Mucosa of gallbladder (tissue), 1 donor: ENCODE results near the gene PCDHGA2. TPM values are rescaled to one million over a fixed set of nuclear protein-coding genes. Genes with fewer than 3 reads are reported as not detected.
"Not testable (repeated sequence)": the region's sequence is repeated elsewhere in the genome, so short reads cannot be mapped to it uniquely, and the experiment has no call there.

Experiments
- DNase-seq: peaks from one replicate; pipeline ENCODE4 v3.0.0-alpha.2; 2020; ENCODE audit warnings: low spot score
- total RNA-seq: library from RNA; stranded (reverse); gene quantifications from one replicate; pipeline ENCODE4 v1.2.1, GENCODE V29; 2021
- donor health status: DM: no; HTN: no; CAD: no.

Gene PCDHGA2
- total RNA-seq, 1 donor from 2014 or later = 6.7 TPM

DNA sequence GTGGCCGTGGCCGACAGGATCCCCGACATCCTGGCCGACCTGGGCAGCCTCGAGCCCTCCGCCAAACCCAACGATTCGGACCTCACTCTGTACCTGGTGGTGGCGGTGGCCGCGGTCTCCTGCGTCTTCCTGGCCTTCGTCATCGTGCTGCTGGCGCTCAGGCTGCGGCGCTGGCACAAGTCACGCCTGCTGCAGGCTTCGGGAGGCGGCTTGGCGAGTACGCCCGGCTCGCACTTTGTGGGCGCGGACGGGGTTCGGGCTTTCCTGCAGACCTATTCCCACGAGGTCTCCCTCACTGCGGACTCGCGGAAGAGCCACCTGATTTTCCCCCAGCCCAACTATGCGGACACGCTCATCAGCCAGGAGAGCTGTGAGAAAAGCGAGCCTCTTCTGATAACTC is 7.5 kb downstream of the PCDHGA2 start:
- DNase-seq = not testable (repeated sequence)

DNA sequence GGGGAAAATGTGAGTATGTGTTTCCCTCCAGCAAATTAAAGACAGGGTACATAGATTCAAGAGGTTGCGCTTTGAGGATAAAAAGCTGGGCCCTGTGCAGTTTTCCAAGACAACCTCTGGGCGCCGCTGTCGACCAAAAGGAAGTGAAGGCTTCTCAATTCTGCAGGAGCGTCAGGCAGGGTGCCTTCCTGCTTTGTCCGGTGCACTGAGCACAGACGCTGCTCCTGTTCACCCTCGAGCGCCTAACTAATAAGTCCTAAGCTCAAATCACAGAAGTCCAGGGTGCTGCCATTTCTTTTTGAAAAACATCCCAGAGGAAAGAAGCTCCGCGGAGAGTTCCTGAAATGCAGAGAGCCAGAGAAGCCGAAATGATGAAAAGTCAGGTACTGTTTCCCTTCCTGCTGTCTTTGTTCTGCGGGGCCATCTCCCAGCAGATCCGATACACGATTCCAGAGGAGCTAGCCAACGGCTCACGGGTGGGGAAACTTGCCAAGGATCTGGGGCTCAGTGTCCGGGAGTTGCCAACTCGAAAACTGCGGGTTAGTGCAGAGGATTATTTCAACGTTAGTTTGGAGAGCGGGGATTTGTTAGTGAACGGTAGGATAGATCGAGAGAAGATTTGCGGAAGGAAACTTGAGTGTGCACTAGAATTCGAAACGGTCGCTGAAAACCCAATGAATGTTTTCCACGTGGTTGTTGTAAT is 11.5 kb downstream of the PCDHGA2 start, which contains the start of gene PCDHGB1:
PCDHGB1 (plus strand) TSS at position 183 of the 703 bp plus-strand sequence; CDS start at position 345, 162 bp downstream.
- DNase-seq = no peak

- DNase-seq = no peak
Observed at GRCh38 chr5:141351591-141351990, 13.0 kb downstream of the PCDHGA2 start.

DNA sequence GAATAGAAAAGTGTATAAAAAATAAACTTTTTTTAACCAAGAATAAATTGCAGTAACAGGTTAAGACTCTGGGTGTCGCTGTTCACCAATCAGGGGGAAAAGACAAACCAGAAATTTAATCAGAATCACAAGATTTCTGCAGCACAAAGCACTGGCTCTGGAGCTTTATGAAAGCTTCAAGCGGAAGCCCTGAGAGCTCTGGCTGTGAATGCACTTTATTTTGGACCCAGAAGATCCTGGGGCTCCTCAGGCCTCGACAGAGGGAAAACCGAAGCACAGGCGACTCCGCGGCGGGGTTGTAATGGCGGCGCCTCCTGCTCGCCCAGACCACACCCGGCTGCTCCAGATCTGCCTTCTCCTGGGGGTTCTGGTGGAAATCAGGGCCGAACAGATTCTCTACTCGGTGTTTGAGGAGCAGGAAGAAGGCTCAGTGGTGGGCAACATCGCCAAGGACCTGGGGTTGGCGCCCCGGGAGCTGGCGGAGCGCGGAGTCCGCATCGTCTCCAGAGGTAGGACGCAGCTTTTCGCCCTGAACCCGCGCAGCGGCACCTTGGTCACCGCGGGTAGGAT is 16.4 kb downstream of the PCDHGA2 start, which contains the start of gene PCDHGA4:
PCDHGA4 (plus strand) TSS at position 122 of the 570 bp plus-strand sequence; CDS start at position 209, 87 bp downstream.
- DNase-seq = no peak

GRCh38 chr5:141355641-141356040 is 17.1 kb downstream of the PCDHGA2 start:
- DNase-seq = no peak

DNA sequence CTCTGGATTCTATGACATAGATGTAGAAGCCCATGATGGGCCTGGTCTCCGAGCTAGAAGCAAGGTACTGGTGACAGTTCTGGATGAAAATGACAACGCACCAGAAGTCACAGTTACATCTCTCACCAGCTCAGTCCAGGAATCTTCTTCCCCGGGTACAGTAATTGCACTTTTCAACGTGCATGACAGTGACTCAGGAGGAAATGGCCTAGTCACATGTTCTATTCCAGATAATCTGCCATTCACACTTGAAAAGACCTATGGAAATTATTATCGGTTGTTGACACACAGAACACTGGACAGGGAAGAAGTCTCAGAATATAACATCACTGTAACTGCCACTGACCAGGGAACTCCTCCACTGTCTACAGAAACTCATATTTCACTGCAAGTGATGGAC is 17.6 kb downstream of the PCDHGA2 start:
- DNase-seq = no peak

DNA sequence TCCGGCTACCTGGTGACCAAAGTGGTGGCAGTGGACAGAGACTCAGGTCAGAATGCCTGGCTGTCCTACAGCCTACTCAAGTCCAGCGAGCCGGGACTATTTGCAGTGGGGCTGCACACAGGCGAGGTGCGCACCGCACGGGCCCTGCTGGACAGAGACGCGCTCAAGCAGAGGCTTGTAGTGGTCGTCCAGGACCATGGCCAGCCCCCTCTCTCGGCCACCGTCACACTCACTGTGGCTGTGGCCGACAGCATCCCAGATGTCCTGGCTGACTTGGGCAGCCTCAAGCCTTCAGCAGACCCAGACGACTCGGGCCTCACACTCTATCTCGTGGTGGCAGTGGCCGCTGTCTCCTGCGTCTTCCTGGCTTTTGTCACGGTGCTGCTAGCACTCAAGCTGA is 18.4 kb downstream of the PCDHGA2 start:
- no peak for DNase-seq

- DNase-seq = no peak
Observed at GRCh38 chr5:141359790-141360426, 21.3 kb downstream of the PCDHGA2 start, which contains the start of gene PCDHGB2. Gene PCDHGB2, plus strand, starts transcription at chr5:141359994. Its CDS starts 142 bp downstream, at chr5:141360136.

GRCh38 chr5:141360685-141361084 is 22.1 kb downstream of the PCDHGA2 start:
- no peak for DNase-seq

DNA sequence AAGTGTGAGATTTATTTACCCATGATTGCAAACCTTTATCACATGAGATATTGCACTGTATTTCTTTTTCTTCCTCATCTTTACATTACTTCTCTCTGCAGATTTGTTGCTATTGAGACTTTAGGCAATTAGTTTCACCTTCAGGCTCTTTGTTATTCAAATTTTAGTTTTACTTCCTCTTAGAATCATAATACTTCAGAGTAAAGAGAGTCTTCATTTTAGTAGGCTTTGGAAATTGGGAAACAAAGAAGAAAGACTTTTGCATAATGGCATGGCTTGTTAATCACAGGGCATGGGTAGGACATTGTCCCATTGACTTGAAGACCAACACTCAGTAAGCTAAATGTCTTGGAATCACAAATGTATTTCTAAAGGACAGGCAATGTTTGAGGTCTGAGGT is 24.2 kb downstream of the PCDHGA2 start:
- DNase-seq = no peak

GRCh38 chr5:141363952-141364660 is 25.5 kb downstream of the PCDHGA2 start, which contains the start of gene PCDHGA5:
Gene PCDHGA5, plus strand, starts transcription at chr5:141364162. Its CDS starts 169 bp downstream, at chr5:141364331.
- DNase-seq = no peak

GRCh38 chr5:141366016-141366896 is 27.7 kb downstream of the PCDHGA2 start:
- DNase-seq = no peak

DNA sequence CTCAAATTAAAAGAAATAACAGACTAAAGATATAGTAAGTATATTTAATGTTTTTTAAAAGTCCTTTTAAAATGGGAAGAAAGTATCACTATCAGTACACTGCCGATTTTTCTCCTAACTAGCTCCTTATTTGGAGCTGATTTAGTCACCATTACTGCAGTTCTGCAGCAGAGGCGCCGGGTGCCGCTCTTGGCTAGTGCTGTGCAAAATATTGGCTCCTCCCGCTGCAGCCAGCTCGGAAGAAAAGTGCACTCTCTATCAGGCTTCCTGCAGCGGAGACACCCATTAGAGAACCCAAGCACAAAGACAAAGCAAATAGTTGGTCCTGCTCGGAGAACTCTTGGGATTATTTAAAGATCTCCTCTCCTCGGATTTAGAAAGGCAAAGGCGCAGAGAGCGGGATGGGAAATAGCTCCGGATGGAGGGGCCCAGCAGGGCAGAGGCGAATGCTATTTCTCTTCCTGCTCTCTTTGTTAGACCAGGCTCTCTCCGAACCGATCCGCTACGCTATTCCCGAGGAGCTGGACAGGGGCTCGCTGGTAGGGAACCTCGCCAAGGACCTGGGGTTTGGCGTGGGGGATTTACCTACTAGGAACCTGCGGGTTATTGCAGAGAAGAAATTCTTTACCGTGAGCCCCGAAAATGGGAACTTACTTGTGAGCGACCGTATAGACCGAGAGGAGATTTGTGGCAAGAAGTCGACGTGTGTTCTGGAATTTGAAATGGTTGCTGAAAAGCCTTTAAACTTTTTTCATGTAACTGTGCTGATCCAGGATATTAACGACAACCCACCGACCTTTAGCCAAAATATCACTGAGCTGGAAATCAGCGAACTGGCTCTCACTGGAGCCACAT is 31.7 kb downstream of the PCDHGA2 start, which contains the start of gene PCDHGB3:
PCDHGB3 (plus strand) TSS at position 249 of the 855 bp plus-strand sequence; CDS start at position 402, 153 bp downstream.
- no peak for DNase-seq

DNA sequence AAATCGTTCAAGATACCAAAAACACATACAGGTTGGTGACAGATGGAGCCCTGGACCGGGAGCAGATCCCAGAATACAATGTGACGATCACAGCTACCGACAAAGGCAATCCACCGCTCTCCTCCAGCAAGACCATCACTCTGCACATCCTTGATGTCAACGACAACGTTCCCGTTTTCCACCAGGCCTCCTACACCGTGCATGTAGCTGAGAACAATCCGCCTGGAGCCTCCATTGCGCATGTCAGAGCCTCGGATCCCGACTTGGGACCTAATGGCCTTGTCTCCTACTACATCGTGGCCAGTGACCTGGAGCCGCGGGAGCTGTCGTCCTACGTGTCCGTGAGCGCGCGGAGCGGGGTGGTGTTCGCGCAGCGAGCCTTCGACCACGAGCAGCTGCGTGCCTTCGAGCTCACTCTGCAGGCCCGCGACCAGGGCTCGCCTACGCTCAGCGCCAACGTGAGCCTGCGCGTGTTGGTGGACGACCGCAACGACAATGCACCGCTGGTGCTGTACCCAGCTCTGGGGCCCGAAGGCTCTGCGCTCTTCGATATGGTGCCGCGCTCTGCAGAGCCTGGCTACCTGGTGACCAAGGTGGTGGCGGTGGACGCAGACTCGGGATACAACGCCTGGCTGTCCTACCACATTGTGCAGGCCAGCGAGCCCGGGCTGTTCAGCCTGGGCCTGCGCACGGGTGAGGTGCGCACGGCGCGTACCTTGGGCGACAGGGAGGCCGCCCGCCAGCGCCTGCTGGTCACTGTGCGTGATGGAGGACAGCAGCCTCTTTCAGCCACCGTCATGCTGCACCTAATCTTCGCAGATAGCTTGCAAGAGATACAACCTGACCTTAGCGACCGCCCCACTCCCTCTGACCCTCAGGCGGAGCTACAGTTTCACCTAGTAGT is 33.3 kb downstream of the PCDHGA2 start:
- no peak for DNase-seq

DNA sequence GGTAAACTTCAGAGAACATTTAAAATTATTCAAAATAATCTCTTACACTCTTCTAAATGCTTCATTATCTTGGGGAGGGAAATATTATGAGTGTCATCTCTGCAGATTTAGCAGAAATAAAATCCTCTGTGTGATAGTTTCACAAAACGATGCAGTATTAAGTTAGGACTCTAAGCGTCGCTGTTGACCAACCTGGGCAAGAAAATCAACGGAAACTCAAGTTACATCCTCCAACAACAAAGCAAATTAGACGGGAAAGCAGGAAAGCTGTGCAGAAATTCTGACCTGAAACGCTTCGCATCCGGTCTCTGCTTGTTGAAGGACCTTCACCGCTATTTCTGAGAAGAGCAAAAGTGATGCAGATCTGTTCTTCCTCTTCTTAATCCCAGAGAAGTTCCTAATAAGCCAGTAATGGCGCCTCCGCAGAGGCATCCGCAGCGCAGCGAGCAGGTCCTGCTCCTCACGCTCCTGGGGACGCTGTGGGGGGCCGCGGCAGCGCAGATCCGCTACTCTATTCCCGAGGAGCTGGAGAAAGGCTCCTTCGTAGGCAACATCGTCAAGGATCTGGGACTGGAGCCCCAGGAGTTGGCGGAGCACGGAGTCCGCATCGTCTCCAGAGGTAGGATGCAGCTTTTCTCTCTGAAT is 35.2 kb downstream of the PCDHGA2 start, which contains the start of gene PCDHGA6:
PCDHGA6 (plus strand) TSS at position 219 of the 645 bp plus-strand sequence; CDS start at position 412, 193 bp downstream.
- no peak for DNase-seq

DNA sequence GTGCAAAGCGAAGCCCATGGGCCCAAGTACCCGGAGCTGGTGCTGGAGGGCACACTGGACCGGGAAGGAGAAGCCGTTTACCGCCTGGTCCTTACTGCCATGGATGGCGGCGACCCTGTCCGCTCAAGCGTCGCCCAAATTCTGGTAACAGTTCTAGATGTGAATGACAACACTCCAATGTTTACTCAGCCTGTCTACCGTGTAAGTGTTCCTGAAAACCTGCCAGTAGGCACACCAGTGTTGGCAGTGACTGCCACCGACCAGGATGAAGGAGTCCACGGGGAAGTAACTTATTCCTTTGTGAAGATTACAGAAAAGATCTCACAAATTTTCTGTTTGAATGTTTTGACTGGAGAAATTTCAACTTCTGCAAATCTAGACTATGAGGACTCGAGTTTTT is 36.1 kb downstream of the PCDHGA2 start:
- no peak for DNase-seq

- DNase-seq = not testable (repeated sequence)
Observed at GRCh38 chr5:141375444-141376155, 37.0 kb downstream of the PCDHGA2 start.
